T-cell (primary cell): ENCODE data around the gene STYXL1. TPM values are rescaled to one million over a fixed set of nuclear protein-coding genes. Genes with fewer than 3 reads are reported as not detected.
"Not testable (repeated sequence)": the region's sequence is repeated elsewhere in the genome, so short reads cannot be mapped to it uniquely, and the experiment has no call there.

Experiments
- ATAC-seq, 4 experiments: fragments of 200-7000 bp in 3 of 4; fragments of 150-1000 bp in 1 of 4; cut with Tn5 transposase; replicated peaks in 1 of 4; 1 replicate in 3 of 4; 2 replicates in 1 of 4; pipeline ENCODE4 v1.10.0; 2021; ENCODE audit warnings: moderate library complexity in 3 of 4, mild to moderate bottlenecking in 2 of 4, moderate number of reproducible peaks in 1 of 4
- CTCF ChIA-PET, 2 donors: fragments of 300-600 bp; sonication (Branson Sonifier 250); formaldehyde crosslinking; loops; one replicate each; lab custom pipeline; 2022; ENCODE audit warnings: antibody characterized with exemption in 2 of 2; lab: Charles Lee
- POLR2A ChIA-PET, 2 donors: fragments of 300-600 bp; sonication (Branson Sonifier 250); formaldehyde crosslinking; loops; one replicate each; lab custom pipeline; 2022; ENCODE audit warnings: antibody characterized with exemption in 2 of 2; lab: Charles Lee
- DNase-seq, 35 experiments: peaks; one replicate each; pipeline versions ENCODE4 v3.0.0 to v3.0.0-alpha.2; 2013 to 2023
- H3K27ac ChIP-seq: one replicate; pipeline ENCODE4 v1.5.1; 2013; ENCODE audit warnings: low read length
- H3K27me3 ChIP-seq, 2 experiments: replicated peaks in 1 of 2; 1 replicate in 1 of 2; 2 replicates in 1 of 2; pipeline versions ENCODE4 v1.6.1 to v1.7.0; 2013; ENCODE audit warnings: low read length in 1 of 2, mixed read lengths in 1 of 2; ENCODE audit not compliant: control insufficient read depth in 2 of 2, insufficient read depth in 2 of 2; ENCODE audit errors: extremely low read depth in 1 of 2
- H3K36me3 ChIP-seq, 2 donors: 1 replicate in 1 of 2; 2 replicates in 1 of 2; pipeline versions ENCODE4 v1.6.1 to v1.7.0; 2013; ENCODE audit warnings: low read length in 1 of 2; ENCODE audit not compliant: control insufficient read depth in 2 of 2, insufficient read depth in 1 of 2; ENCODE audit errors: extremely low read depth in 1 of 2
- H3K4me1 ChIP-seq, 2 experiments: 1 replicate in 1 of 2; 2 replicates in 1 of 2; pipeline versions ENCODE4 v1.6.1 to v1.7.0; 2013; ENCODE audit warnings: low read length in 2 of 2, mixed read lengths in 1 of 2; ENCODE audit not compliant: insufficient read depth in 2 of 2, control insufficient read depth in 1 of 2; ENCODE audit errors: extremely low read depth in 1 of 2
- H3K4me3 ChIP-seq, 2 donors: 1 replicate in 1 of 2; 2 replicates in 1 of 2; pipeline versions ENCODE4 v1.5.1 to v1.7.0; 2013; ENCODE audit warnings: mild to moderate bottlenecking in 2 of 2, low read length in 1 of 2, moderate library complexity in 1 of 2; ENCODE audit not compliant: control insufficient read depth in 1 of 2; ENCODE audit errors: extremely low read depth in 1 of 2
- H3K9me3 ChIP-seq: 2 replicates; pipeline ENCODE4 v1.7.0; 2013
- H3K27ac Mint-ChIP-seq, 2 donors: one replicate each; pipeline ENCODE4 v1.8.0; 2020 to 2021; ENCODE audit warnings: mild to moderate bottlenecking in 2 of 2, mixed read lengths in 2 of 2
- H3K27me3 Mint-ChIP-seq, 2 donors: one replicate each; pipeline ENCODE4 v1.8.0; 2021 to 2022; ENCODE audit warnings: mixed read lengths in 2 of 2
- H3K36me3 Mint-ChIP-seq: one replicate; pipeline ENCODE4 v1.8.0; 2021; ENCODE audit warnings: mixed read lengths
- H3K4me1 Mint-ChIP-seq, 3 donors: one replicate each; pipeline ENCODE4 v1.8.0; 2020 to 2022; ENCODE audit warnings: mixed read lengths in 3 of 3, mild to moderate bottlenecking in 1 of 3
- H3K4me3 Mint-ChIP-seq, 3 donors: one replicate each; pipeline ENCODE4 v1.8.0; 2020 to 2022; ENCODE audit warnings: mild to moderate bottlenecking in 3 of 3, mixed read lengths in 3 of 3, moderate library complexity in 3 of 3
- H3K9me3 Mint-ChIP-seq, 3 donors: one replicate each; pipeline ENCODE4 v1.8.0; 2020 to 2022; ENCODE audit warnings: mixed read lengths in 3 of 3
- WGBS: methylation state at CpG from one replicate; pipeline ENCODE4 v1.1.5; 2013; ENCODE audit warnings: missing lambda C conversion rate; ENCODE audit not compliant: insufficient coverage; 5-methylcytosine and 5-hydroxymethylcytosine counted together
- total RNA-seq, 35 experiments: library from RNA in 6 of 35; stranded (reverse) in 6 of 35; fragments of 120-200 nt in 1 of 35; gene quantifications; one replicate each; pipeline versions ENCODE4 v1.2.1 to v1.2.4 and lab custom pipeline; 2013 to 2026

STYXL1 gene
- total RNA-seq, 5 donors from 2014 or later (not counting 1 experiment from before 2014, with no cell fraction given), result 12.9 to 21.9 (median 18.9) TPM

DNA sequence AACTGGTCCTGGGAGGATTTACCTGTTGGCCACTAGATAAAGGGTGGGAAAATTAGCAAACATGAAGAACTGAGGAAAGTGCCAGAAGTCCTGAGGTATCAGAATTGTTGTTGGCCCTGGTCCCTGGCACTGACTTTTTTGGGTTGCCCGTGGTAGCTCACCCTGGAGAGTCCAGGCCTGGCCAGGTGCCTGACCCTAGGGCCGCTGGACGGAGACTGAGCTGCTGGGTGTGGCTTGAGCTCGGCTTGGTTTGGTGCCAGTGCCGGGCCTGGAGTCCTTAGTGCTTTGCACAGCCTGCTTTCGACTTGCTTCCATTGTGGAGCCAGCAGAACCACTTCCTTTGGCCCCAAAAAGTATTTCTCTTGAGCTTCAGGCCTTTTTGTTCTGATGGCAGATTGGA lies 13.0 kb upstream of the STYXL1 start:
- H3K27ac Mint-ChIP-seq, result no peak overlapping the region
- H3K4me1 ChIP-seq, result no peaks in the 10 kb centered on the region
- H3K4me3 ChIP-seq, result no peak overlapping the region
- H3K36me3 Mint-ChIP-seq, result peaks cover 61% of the 10 kb centered on the region
- H3K27me3 ChIP-seq, result no peaks in the 10 kb centered on the region
- ChIA-PET CTCF (no interaction called here), POLR2A (no interaction called here)
- no peak for DNase-seq
- H3K27ac ChIP-seq, result no peak overlapping the region
- 98% methylated on average over 6 of the region's 6 CpGs for WGBS
- no peaks in the 10 kb centered on the region for H3K9me3 Mint-ChIP-seq
- H3K9me3 ChIP-seq, result no peaks in the 10 kb centered on the region
- H3K27me3 Mint-ChIP-seq, result no peaks in the 10 kb centered on the region
- H3K4me1 Mint-ChIP-seq, result peaks cover 0 to 5% (median 0%) of the 10 kb centered on the region in 3 donors
- no peak for ATAC-seq
- peaks cover 42 to 95% of the 10 kb centered on the region in 2 donors for H3K36me3 ChIP-seq
- no peak overlapping the region for H3K4me3 Mint-ChIP-seq

GRCh38 chr7:76058745-76059144 lies 10.9 kb upstream of the STYXL1 start:
- H3K27me3 Mint-ChIP-seq, POLR2A ChIA-PET, H3K4me3 Mint-ChIP-seq: not testable (repeated sequence)

DNA sequence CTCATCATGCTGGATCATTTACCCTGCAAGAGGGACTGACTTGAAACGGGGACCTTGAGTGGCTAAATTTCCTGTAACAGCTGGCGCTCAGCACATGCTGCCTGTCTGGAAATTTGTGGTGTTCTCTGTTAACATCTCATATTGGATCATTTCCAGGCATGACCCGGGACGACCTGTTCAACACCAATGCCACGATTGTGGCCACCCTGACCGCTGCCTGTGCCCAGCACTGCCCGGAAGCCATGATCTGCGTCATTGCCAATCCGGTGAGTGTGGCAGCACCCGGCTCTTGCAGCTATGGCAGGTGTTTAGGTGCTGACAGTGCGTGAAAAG lies 10.0 kb upstream of the STYXL1 start:
- Histone ChIP-seq H3K27me3 (no peaks in the 10 kb centered on the region), H3K27ac (no peak overlapping the region), H3K9me3 (no peaks in the 10 kb centered on the region), H3K4me1 (peaks cover 0 to 5% of the 10 kb centered on the region in 2 experiments), H3K36me3 (peaks cover 30 to 89% of the 10 kb centered on the region in 2 donors), H3K4me3 (no peak overlapping the region)
- no peaks in the 10 kb centered on the region for H3K9me3 Mint-ChIP-seq
- POLR2A ChIA-PET, result no interaction called here
- H3K36me3 Mint-ChIP-seq, result peaks cover 47% of the 10 kb centered on the region
- no peaks in the 10 kb centered on the region for H3K27me3 Mint-ChIP-seq
- H3K4me1 Mint-ChIP-seq, result peaks cover 5 to 9% (median 6%) of the 10 kb centered on the region in 3 donors
- no peak overlapping the region for H3K4me3 Mint-ChIP-seq
- WGBS, result 91% methylated on average over 11 of the region's 11 CpGs
- ATAC-seq (no peak), DNase-seq (no peak)
- CTCF ChIA-PET, result no interaction called here
- peak overlapping the region in 1 of 2 donors; percentile 41 for H3K27ac Mint-ChIP-seq

More at GRCh38 chr7:76058745-76059144, 10.9 kb upstream of the STYXL1 start:
- peaks cover 50% of the 10 kb centered on the region for H3K36me3 Mint-ChIP-seq
- DNase-seq, H3K27ac Mint-ChIP-seq, H3K4me3 ChIP-seq, ATAC-seq, H3K4me1 ChIP-seq, H3K9me3 Mint-ChIP-seq, H3K27ac ChIP-seq, H3K9me3 ChIP-seq, CTCF ChIA-PET, H3K4me1 Mint-ChIP-seq, H3K27me3 ChIP-seq: not testable (repeated sequence)
- 100% methylated on average over 5 of the region's 7 CpGs for WGBS
- H3K36me3 ChIP-seq, result peaks cover 32 to 92% of the 10 kb centered on the region in 2 donors

DNA sequence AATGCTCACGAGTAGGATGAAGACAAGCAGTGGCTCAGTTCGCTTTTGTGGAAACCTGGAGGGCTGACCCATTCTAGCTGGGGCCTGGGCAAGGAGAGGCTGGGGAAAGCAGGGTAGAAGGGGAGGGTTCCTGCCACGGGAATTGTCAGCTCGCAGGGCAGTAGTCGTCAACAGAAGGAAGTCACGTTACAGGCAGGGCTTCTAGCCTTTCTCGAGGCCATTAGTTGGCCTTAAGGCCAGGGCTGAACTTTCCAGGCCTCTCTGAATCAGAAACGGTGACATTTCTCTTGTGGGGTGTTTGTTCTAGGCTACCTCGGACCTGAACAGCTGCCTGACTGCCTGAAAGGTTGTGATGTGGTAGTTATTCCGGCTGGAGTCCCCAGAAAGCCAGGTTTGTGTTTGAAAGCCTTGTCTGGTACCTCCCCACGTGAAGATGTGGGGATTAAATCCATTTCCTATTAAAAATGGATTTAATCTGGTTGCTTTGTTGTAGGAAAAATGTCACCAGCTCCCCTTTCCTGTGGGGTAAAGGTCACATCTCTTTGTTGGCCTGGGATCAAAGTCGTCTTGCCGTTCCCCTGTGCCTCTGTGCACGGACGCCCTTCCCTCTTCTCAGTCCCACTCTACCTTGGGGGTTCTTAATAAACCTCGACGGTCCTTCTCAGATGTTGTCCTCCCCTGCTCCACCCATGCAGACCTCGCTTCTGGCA lies 9.5 kb upstream of the STYXL1 start:
- no peak overlapping the region for H3K4me3 Mint-ChIP-seq
- WGBS, result 98% methylated on average over 9 of the region's 18 CpGs
- ChIA-PET CTCF (no interaction called here), POLR2A (interaction anchor here in 1 of 2 donors (0.6 kb wide), 1 partner anchor 96 kb away, joined by 10 read pairs; no protein-coding TSS in a partner anchor)
- no peaks in the 10 kb centered on the region for H3K27me3 Mint-ChIP-seq
- Histone ChIP-seq H3K27ac (no peak overlapping the region), H3K36me3 (peaks cover 29 to 84% of the 10 kb centered on the region in 2 donors), H3K9me3 (no peaks in the 10 kb centered on the region), H3K4me3 (no peak overlapping the region), H3K27me3 (no peaks in the 10 kb centered on the region), H3K4me1 (peaks cover 0 to 7% of the 10 kb centered on the region in 2 experiments)
- DNase-seq, result no peak
- ATAC-seq, result no peak
- peak overlapping the region in 1 of 2 donors; percentile 41 for H3K27ac Mint-ChIP-seq
- no peaks in the 10 kb centered on the region for H3K9me3 Mint-ChIP-seq
- peaks cover 42% of the 10 kb centered on the region for H3K36me3 Mint-ChIP-seq
- peaks cover 4 to 11% (median 7%) of the 10 kb centered on the region in 3 donors for H3K4me1 Mint-ChIP-seq

DNA sequence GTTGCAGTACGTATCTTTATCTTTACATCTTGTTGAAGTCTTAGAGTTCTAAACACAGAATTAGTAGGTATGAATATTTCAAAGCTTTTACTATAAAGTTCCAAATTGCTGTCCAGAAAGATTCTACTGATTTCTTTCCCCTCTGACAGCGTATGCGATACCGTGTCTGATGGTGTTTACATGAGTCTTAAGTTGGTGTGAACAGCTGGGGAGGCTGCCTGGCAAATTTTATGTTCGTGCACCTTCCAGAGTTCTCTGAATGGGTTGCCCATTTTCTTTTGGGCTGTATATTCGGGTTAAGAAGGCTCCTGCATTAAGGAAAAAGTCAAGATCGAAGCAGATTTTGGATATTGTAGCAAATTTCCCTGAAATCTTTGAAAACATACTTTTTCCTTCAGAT lies 8.4 kb upstream of the STYXL1 start:
- H3K36me3 ChIP-seq, result peaks cover 21 to 78% of the 10 kb centered on the region in 2 donors
- POLR2A ChIA-PET, result interaction anchor here (0.6 to 0.8 kb wide), 3 partner anchors 9 to 322 kb away, joined by 4 to 5 read pairs (median 4); partner anchors contain the start of genes MDH2 (in 1 of the 2) and STYXL1 (in 1 of the 2)
- H3K27me3 ChIP-seq, result no peaks in the 10 kb centered on the region
- 100% methylated on average over 1 of the region's 7 CpGs for whole genome bisulfite sequencing
- no peak overlapping the region for H3K4me3 ChIP-seq
- Mint-ChIP-seq H3K27me3 (no peaks in the 10 kb centered on the region), H3K4me3 (no peak overlapping the region), H3K27ac (no peak overlapping the region), H3K4me1 (peaks cover 7 to 21% (median 17%) of the 10 kb centered on the region in 3 donors), H3K36me3 (peaks cover 44% of the 10 kb centered on the region), H3K9me3 (no peaks in the 10 kb centered on the region)
- no peak overlapping the region for H3K27ac ChIP-seq
- CTCF ChIA-PET, result no interaction called here
- DNase-seq (no peak), ATAC-seq (no peak)
- no peaks in the 10 kb centered on the region for H3K9me3 ChIP-seq
- H3K4me1 ChIP-seq, result peaks cover 0 to 11% of the 10 kb centered on the region in 2 experiments

GRCh38 chr7:76054123-76055120 lies 6.6 kb upstream of the STYXL1 start:
- ChIA-PET POLR2A (no interaction called here), CTCF (no interaction called here)
- Histone ChIP-seq H3K4me3 (no peak overlapping the region), H3K36me3 (peaks cover 14 to 59% of the 10 kb centered on the region in 2 donors), H3K4me1 (peaks cover 0 to 26% of the 10 kb centered on the region in 2 experiments), H3K9me3 (no peaks in the 10 kb centered on the region), H3K27me3 (no peaks in the 10 kb centered on the region), H3K27ac (no peak overlapping the region)
- no peaks in the 10 kb centered on the region for H3K27me3 Mint-ChIP-seq
- no peaks in the 10 kb centered on the region for H3K9me3 Mint-ChIP-seq
- H3K27ac Mint-ChIP-seq, result no peak overlapping the region
- peaks cover 22 to 33% (median 31%) of the 10 kb centered on the region in 3 donors for H3K4me1 Mint-ChIP-seq
- WGBS, result 96% methylated on average over 8 of the region's 18 CpGs
- DNase-seq (no peak), ATAC-seq (no peak)
- peaks cover 36% of the 10 kb centered on the region for H3K36me3 Mint-ChIP-seq
- no peak overlapping the region for H3K4me3 Mint-ChIP-seq
